ENCODE measurements around the gene PCDH9. TPM values are rescaled to one million over a fixed set of nuclear protein-coding genes. Genes with fewer than 3 reads are reported as not detected.

Gene PCDH9
- total and polyA plus RNA-seq, 7 experiments from 2014 or later = 0.08 to 1.3 (median 0.21) TPM

DNA sequence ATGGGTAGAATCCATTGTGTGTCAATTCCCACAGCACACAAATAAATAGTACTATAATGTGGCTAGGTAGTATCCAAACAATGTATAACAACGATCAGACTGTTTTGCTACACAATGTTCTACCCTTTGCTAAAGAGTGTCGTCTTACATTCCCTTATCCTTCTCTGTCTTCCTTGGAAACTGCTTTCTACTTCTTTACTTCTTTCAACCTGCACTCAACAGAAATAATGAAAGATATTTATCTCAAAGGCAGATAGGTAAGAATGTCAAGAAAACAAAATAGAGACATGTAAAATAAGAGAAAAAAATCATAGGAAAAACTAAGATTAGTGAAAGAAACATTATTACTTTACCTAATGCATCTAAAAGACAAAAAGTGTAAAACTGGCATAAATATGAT lies 814.7 kb downstream of the PCDH9 start:
- DNase-seq = no peak
- no peaks in the 10 kb centered on the region for H3K36me3 Mint-ChIP-seq
- Histone ChIP-seq H3K9me3 (ENCODE audit: control insufficient read depth in 2 of 3, low read length in 3 of 3) (no peaks in the 10 kb centered on the region), H3K27me3 (ENCODE audit: control insufficient read depth in 2 of 2, insufficient read depth in 2 of 2, low read length in 2 of 2) (no peaks in the 10 kb centered on the region), H3K36me3 (ENCODE audit: control insufficient read depth in 2 of 3, insufficient read depth in 3 of 3, low read length in 3 of 3) (no peaks in the 10 kb centered on the region), H3K4me3 (ENCODE audit: low read length) (no peak overlapping the region), H3K27ac (ENCODE audit: low read depth, low read length) (no peak overlapping the region), H3K4me1 (ENCODE audit: control insufficient read depth in 2 of 2, insufficient read depth in 2 of 2, low read length in 2 of 2) (no peaks in the 10 kb centered on the region)
- no peak overlapping the region for H3K27ac Mint-ChIP-seq
- ChIA-PET CTCF (no interaction called here), POLR2A (no interaction called here)
- no peak for ATAC-seq
- peaks cover 0 to 12% (median 6%) of the 10 kb centered on the region in 11 donors for H3K9me3 Mint-ChIP-seq
- intact Hi-C loops (cut with micrococcal nuclease) = no loop called here
- H3K4me1 Mint-ChIP-seq = no peaks in the 10 kb centered on the region
- no peak overlapping the region for H3K4me3 Mint-ChIP-seq
- H3K27me3 Mint-ChIP-seq = no peaks in the 10 kb centered on the region

GRCh38 chr13:66414066-66414800 lies 815.9 kb downstream of the PCDH9 start:
- POLR2A ChIA-PET = no interaction called here
- H3K27me3 ChIP-seq (ENCODE audit: control insufficient read depth in 2 of 2, insufficient read depth in 2 of 2, low read length in 2 of 2) = no peaks in the 10 kb centered on the region

DNA sequence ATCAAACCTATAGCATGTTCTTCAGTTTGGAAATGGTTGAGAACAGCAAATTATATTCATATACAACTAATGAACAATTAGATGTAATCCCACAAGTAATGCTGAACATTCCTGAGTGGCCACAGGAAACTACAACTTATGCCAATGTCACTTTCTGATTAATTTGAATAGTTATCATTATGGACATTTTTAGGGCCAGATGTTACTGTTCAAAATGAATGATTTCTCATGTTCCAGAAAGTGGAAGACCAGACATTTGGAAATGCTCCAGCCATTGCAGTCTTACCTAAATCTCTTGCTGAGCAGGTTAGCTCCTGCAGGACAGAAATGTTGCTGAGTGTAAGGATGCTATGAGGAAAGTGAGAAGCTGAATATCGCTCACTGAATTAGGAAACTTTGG lies 819.8 kb downstream of the PCDH9 start:
- H3K4me1 ChIP-seq (ENCODE audit: control insufficient read depth in 2 of 2, insufficient read depth in 2 of 2, low read length in 2 of 2) = no peaks in the 10 kb centered on the region
- no peaks in the 10 kb centered on the region for H3K36me3 Mint-ChIP-seq
- no peaks in the 10 kb centered on the region for H3K9me3 ChIP-seq (ENCODE audit: control insufficient read depth in 2 of 3, low read length in 3 of 3)
- H3K4me3 Mint-ChIP-seq = no peak overlapping the region
- no peaks in the 10 kb centered on the region for H3K4me1 Mint-ChIP-seq
- ChIA-PET POLR2A (no interaction called here), CTCF (no interaction called here)
- H3K4me3 ChIP-seq (ENCODE audit: low read length) = no peak overlapping the region
- DNase-seq (no peak), ATAC-seq (no peak)
- intact Hi-C loops (cut with micrococcal nuclease) = no loop called here
- no peaks in the 10 kb centered on the region for H3K27me3 Mint-ChIP-seq
- no peak overlapping the region for H3K27ac Mint-ChIP-seq
- no peaks in the 10 kb centered on the region for H3K36me3 ChIP-seq (ENCODE audit: control insufficient read depth in 2 of 3, insufficient read depth in 3 of 3, low read length in 3 of 3)
- H3K27me3 ChIP-seq (ENCODE audit: control insufficient read depth in 2 of 2, insufficient read depth in 2 of 2, low read length in 2 of 2) = no peaks in the 10 kb centered on the region
- no peak overlapping the region for H3K27ac ChIP-seq (ENCODE audit: low read depth, low read length)
- peaks cover 0 to 2% (median 0%) of the 10 kb centered on the region in 11 donors for H3K9me3 Mint-ChIP-seq

More at GRCh38 chr13:66414066-66414800, 815.9 kb downstream of the PCDH9 start:
- H3K27me3 Mint-ChIP-seq = no peaks in the 10 kb centered on the region
- Histone ChIP-seq H3K27ac (ENCODE audit: low read depth, low read length) (no peak overlapping the region), H3K4me3 (ENCODE audit: low read length) (no peak overlapping the region), H3K36me3 (ENCODE audit: control insufficient read depth in 2 of 3, insufficient read depth in 3 of 3, low read length in 3 of 3) (no peaks in the 10 kb centered on the region), H3K4me1 (ENCODE audit: control insufficient read depth in 2 of 2, insufficient read depth in 2 of 2, low read length in 2 of 2) (no peaks in the 10 kb centered on the region), H3K9me3 (ENCODE audit: control insufficient read depth in 2 of 3, low read length in 3 of 3) (no peaks in the 10 kb centered on the region)
- ATAC-seq = no peak
- no peak for DNase-seq
- H3K4me1 Mint-ChIP-seq = no peaks in the 10 kb centered on the region
- peaks cover 0 to 10% (median 6%) of the 10 kb centered on the region in 11 donors for H3K9me3 Mint-ChIP-seq
- CTCF ChIA-PET = no interaction called here
- H3K27ac Mint-ChIP-seq = no peak overlapping the region
- H3K4me3 Mint-ChIP-seq = no peak overlapping the region
- no peaks in the 10 kb centered on the region for H3K36me3 Mint-ChIP-seq
- intact Hi-C loops (cut with micrococcal nuclease) = no loop called here

- ATAC-seq (no peak), DNase-seq (no peak)
- intact Hi-C loops (cut with micrococcal nuclease) = no loop called here
- Histone ChIP-seq H3K9me3 (ENCODE audit: control insufficient read depth in 2 of 3, low read length in 3 of 3) (no peaks in the 10 kb centered on the region), H3K4me1 (ENCODE audit: control insufficient read depth in 2 of 2, insufficient read depth in 2 of 2, low read length in 2 of 2) (no peaks in the 10 kb centered on the region), H3K27ac (ENCODE audit: low read depth, low read length) (no peak overlapping the region), H3K27me3 (ENCODE audit: control insufficient read depth in 2 of 2, insufficient read depth in 2 of 2, low read length in 2 of 2) (no peaks in the 10 kb centered on the region), H3K4me3 (ENCODE audit: low read length) (no peak overlapping the region), H3K36me3 (ENCODE audit: control insufficient read depth in 2 of 3, insufficient read depth in 3 of 3, low read length in 3 of 3) (no peaks in the 10 kb centered on the region)
- no peaks in the 10 kb centered on the region for H3K36me3 Mint-ChIP-seq
- POLR2A ChIA-PET = no interaction called here
- no peak overlapping the region for H3K27ac Mint-ChIP-seq
- CTCF ChIA-PET = no interaction called here
- H3K27me3 Mint-ChIP-seq = no peaks in the 10 kb centered on the region
- H3K4me1 Mint-ChIP-seq = no peaks in the 10 kb centered on the region
- peaks cover 0 to 2% (median 0%) of the 10 kb centered on the region in 11 donors for H3K9me3 Mint-ChIP-seq
- H3K4me3 Mint-ChIP-seq = no peak overlapping the region
Measured at GRCh38 chr13:66409542-66409941, 820.6 kb downstream of the PCDH9 start.

GRCh38 chr13:66407128-66407527 lies 823.0 kb downstream of the PCDH9 start:
- ATAC-seq (no peak), DNase-seq (no peak)
- Mint-ChIP-seq H3K27me3 (no peaks in the 10 kb centered on the region), H3K36me3 (no peaks in the 10 kb centered on the region), H3K4me3 (no peak overlapping the region), H3K9me3 (peaks cover 0 to 4% (median 0%) of the 10 kb centered on the region in 11 donors), H3K4me1 (no peaks in the 10 kb centered on the region), H3K27ac (no peak overlapping the region)
- ChIA-PET POLR2A (no interaction called here), CTCF (no interaction called here)
- Histone ChIP-seq H3K9me3 (ENCODE audit: control insufficient read depth in 2 of 3, low read length in 3 of 3) (no peaks in the 10 kb centered on the region), H3K27me3 (ENCODE audit: control insufficient read depth in 2 of 2, insufficient read depth in 2 of 2, low read length in 2 of 2) (no peaks in the 10 kb centered on the region), H3K4me1 (ENCODE audit: control insufficient read depth in 2 of 2, insufficient read depth in 2 of 2, low read length in 2 of 2) (no peaks in the 10 kb centered on the region), H3K4me3 (ENCODE audit: low read length) (no peak overlapping the region), H3K27ac (ENCODE audit: low read depth, low read length) (no peak overlapping the region), H3K36me3 (ENCODE audit: control insufficient read depth in 2 of 3, insufficient read depth in 3 of 3, low read length in 3 of 3) (no peaks in the 10 kb centered on the region)
- intact Hi-C loops (cut with micrococcal nuclease) = no loop called here

DNA sequence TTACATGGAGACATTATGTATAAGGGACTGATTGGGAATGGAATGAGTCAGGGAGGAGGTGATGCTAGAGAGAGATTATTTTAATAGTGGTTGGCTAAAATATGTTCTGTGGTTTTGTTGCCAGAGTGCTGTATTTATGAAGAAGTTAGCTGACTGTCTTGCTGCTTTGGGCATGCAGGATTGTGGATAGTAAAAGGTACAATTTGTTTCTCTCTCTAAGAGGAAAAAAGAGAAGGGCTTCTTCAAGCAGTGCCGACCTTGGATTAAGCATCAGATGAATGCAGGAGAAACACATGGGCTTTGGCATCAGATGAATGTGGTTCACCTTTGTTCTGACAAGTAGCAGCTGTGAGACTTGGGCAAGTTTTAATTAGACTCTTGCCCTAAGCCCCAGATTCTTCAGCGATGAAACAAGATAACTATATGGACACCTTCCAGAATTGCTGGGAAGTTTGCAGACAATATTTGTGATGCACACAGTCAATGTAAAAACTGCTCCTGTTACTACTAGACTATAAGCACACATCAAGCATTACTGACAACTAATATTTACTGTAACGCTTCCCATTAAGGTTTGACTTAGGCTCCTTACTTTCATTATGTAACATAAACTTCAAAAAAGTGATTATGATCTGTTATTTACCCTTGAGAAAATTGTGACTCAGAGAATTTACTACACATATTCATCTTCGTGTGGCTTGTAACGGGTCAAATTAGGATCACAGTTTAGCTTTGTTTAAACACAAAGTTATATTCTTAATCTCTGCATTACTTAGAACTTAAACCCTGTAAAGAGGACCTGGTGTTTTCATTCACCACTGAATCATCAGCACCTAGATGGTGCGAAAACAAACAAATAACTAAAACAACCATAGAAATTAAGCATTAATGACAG lies 824.0 kb downstream of the PCDH9 start:
- Histone ChIP-seq H3K9me3 (ENCODE audit: control insufficient read depth in 2 of 3, low read length in 3 of 3) (no peaks in the 10 kb centered on the region), H3K36me3 (ENCODE audit: control insufficient read depth in 2 of 3, insufficient read depth in 3 of 3, low read length in 3 of 3) (no peaks in the 10 kb centered on the region), H3K4me3 (ENCODE audit: low read length) (no peak overlapping the region), H3K4me1 (ENCODE audit: control insufficient read depth in 2 of 2, insufficient read depth in 2 of 2, low read length in 2 of 2) (no peaks in the 10 kb centered on the region), H3K27ac (ENCODE audit: low read depth, low read length) (no peak overlapping the region), H3K27me3 (ENCODE audit: control insufficient read depth in 2 of 2, insufficient read depth in 2 of 2, low read length in 2 of 2) (no peaks in the 10 kb centered on the region)
- H3K4me3 Mint-ChIP-seq = no peak overlapping the region
- no peaks in the 10 kb centered on the region for H3K36me3 Mint-ChIP-seq
- H3K4me1 Mint-ChIP-seq = no peaks in the 10 kb centered on the region
- DNase-seq (no peak), ATAC-seq (no peak)
- CTCF ChIA-PET = no interaction called here
- POLR2A ChIA-PET = no interaction called here
- H3K27me3 Mint-ChIP-seq = no peaks in the 10 kb centered on the region
- peaks cover 0 to 4% (median 0%) of the 10 kb centered on the region in 11 donors for H3K9me3 Mint-ChIP-seq
- H3K27ac Mint-ChIP-seq = no peak overlapping the region
- intact Hi-C loops (cut with micrococcal nuclease) = no loop called here

- ChIA-PET CTCF (no interaction called here), POLR2A (no interaction called here)
- DNase-seq = no peak
- Histone ChIP-seq H3K4me1 (ENCODE audit: control insufficient read depth in 2 of 2, insufficient read depth in 2 of 2, low read length in 2 of 2) (no peaks in the 10 kb centered on the region), H3K27me3 (ENCODE audit: control insufficient read depth in 2 of 2, insufficient read depth in 2 of 2, low read length in 2 of 2) (no peaks in the 10 kb centered on the region), H3K9me3 (ENCODE audit: control insufficient read depth in 2 of 3, low read length in 3 of 3) (no peaks in the 10 kb centered on the region), H3K4me3 (ENCODE audit: low read length) (no peak overlapping the region), H3K36me3 (ENCODE audit: control insufficient read depth in 2 of 3, insufficient read depth in 3 of 3, low read length in 3 of 3) (no peaks in the 10 kb centered on the region), H3K27ac (ENCODE audit: low read depth, low read length) (no peak overlapping the region)
- Mint-ChIP-seq H3K36me3 (no peaks in the 10 kb centered on the region), H3K9me3 (peaks cover 0 to 6% (median 0%) of the 10 kb centered on the region in 11 donors), H3K27ac (no peak overlapping the region), H3K4me3 (no peak overlapping the region), H3K4me1 (no peaks in the 10 kb centered on the region), H3K27me3 (no peaks in the 10 kb centered on the region)
- ATAC-seq = no peak
- intact Hi-C loops (cut with micrococcal nuclease) = no loop called here
Measured at GRCh38 chr13:66402546-66402945, 827.6 kb downstream of the PCDH9 start.
